Measurements from ENCODE around the gene IL17D. TPM values are rescaled to one million over a fixed set of nuclear protein-coding genes. Genes with fewer than 3 reads are reported as not detected.

Gene IL17D
- total RNA-seq, 2 experiments from 2014 or later = 0.47 TPM; not detected in 1

- CTCF ChIA-PET = interaction anchor here (0.6 kb wide), 1 partner anchor 824 kb away, joined by 4 read pairs; no protein-coding TSS in a partner anchor
- intact Hi-C loops (cut with DNase I, micrococcal nuclease) = loop anchor here (5.0 to 10.0 kb wide), 4 partner anchors 183 to 587 kb away; partner anchors contain the start of genes CRYL1 (in 1 of the 2) and GJB2 (in 1 of the 2)
- H3K27ac Mint-ChIP-seq = no peak overlapping the region
Observed at GRCh38 chr13:20708216-20708615, 4.7 kb downstream of the IL17D start.

GRCh38 chr13:20709369-20709768 lies 5.9 kb downstream of the IL17D start:
- ChIA-PET POLR2A (no interaction called here), CTCF (no interaction called here)
- H3K4me1 ChIP-seq (ENCODE audit: insufficient read depth, low read length) = peaks cover 15% of the 10 kb centered on the region
- no peaks in the 10 kb centered on the region for H3K27me3 ChIP-seq (ENCODE audit: control insufficient read depth in 1 of 2, insufficient read depth in 2 of 2, low read length in 2 of 2)
- H3K27ac Mint-ChIP-seq = no peak overlapping the region
- TF ChIP-seq CTCF (IDR thresholded peaks at IDR 0.05) = no peak
- peaks cover 4% of the 10 kb centered on the region for H3K27me3 Mint-ChIP-seq
- H3K36me3 Mint-ChIP-seq (ENCODE audit: low read depth) = no peaks in the 10 kb centered on the region
- peaks cover 11% of the 10 kb centered on the region for H3K4me1 Mint-ChIP-seq (ENCODE audit: low read depth)
- no peak overlapping the region for H3K4me3 ChIP-seq (ENCODE audit: low read length)
- ATAC-seq (ENCODE audit: poor library complexity) (no peak), DNase-seq (no peak)
- no peaks in the 10 kb centered on the region for H3K9me3 ChIP-seq (ENCODE audit: control insufficient read depth in 1 of 2, insufficient read depth in 1 of 2, low read length in 2 of 2)
- no peaks in the 10 kb centered on the region for H3K36me3 ChIP-seq (ENCODE audit: insufficient read depth, low read length)
- intact Hi-C loops (cut with DNase I, micrococcal nuclease) = loop anchor here (5.0 to 10.0 kb wide), 4 partner anchors 185 to 585 kb away; partner anchors contain the start of genes CRYL1 (in 1 of the 2) and GJB2 (in 1 of the 2)
- H3K9me3 Mint-ChIP-seq = no peaks in the 10 kb centered on the region
- H3K4me3 Mint-ChIP-seq = no peak overlapping the region
- no peak overlapping the region for H3K27ac ChIP-seq (ENCODE audit: low read depth in 1 of 2, low read length in 2 of 2)

More at GRCh38 chr13:20708216-20708615, 4.7 kb downstream of the IL17D start:
- ATAC-seq (ENCODE audit: poor library complexity) (no peak), DNase-seq (no peak)
- Mint-ChIP-seq H3K9me3 (no peaks in the 10 kb centered on the region), H3K4me3 (no peak overlapping the region), H3K27me3 (no peaks in the 10 kb centered on the region), H3K4me1 (ENCODE audit: low read depth) (peaks cover 8% of the 10 kb centered on the region), H3K36me3 (ENCODE audit: low read depth) (no peaks in the 10 kb centered on the region)
- H3K36me3 ChIP-seq (ENCODE audit: insufficient read depth, low read length) = no peaks in the 10 kb centered on the region
- no peaks in the 10 kb centered on the region for H3K9me3 ChIP-seq (ENCODE audit: control insufficient read depth in 1 of 2, insufficient read depth in 1 of 2, low read length in 2 of 2)
- H3K27me3 ChIP-seq (ENCODE audit: control insufficient read depth in 1 of 2, insufficient read depth in 2 of 2, low read length in 2 of 2) = no peaks in the 10 kb centered on the region
- POLR2A ChIA-PET = no interaction called here
- no peak for TF ChIP-seq CTCF (IDR thresholded peaks at IDR 0.05)
- H3K4me1 ChIP-seq (ENCODE audit: insufficient read depth, low read length) = peaks cover 16% of the 10 kb centered on the region
- no peak overlapping the region for H3K27ac ChIP-seq (ENCODE audit: low read depth in 1 of 2, low read length in 2 of 2)
- no peak overlapping the region for H3K4me3 ChIP-seq (ENCODE audit: low read length)

DNA sequence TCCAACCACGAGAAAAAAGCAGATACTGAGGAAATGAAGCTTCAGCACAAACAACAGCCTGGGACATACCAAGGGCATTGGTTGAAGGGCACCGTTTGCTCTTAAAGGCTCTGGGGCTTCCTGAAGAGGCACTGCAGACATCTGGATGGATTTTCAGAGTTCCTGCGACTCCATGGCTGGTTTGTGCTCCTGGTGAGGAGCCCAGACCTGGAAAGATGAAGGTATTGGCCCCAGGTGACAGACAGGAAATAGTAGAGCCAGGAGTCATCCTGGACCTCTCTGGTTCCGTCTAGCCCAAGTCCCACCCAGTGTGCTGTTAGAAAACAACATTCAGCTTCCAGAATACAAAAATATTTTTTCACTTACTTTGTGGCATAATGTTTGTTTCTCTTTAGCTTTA lies 6.3 kb downstream of the IL17D start:
- H3K4me1 ChIP-seq (ENCODE audit: insufficient read depth, low read length) = peaks cover 11% of the 10 kb centered on the region
- CTCF ChIA-PET = no interaction called here
- H3K36me3 ChIP-seq (ENCODE audit: insufficient read depth, low read length) = no peaks in the 10 kb centered on the region
- Mint-ChIP-seq H3K27me3 (peaks cover 6% of the 10 kb centered on the region), H3K4me1 (ENCODE audit: low read depth) (peaks cover 11% of the 10 kb centered on the region), H3K4me3 (no peak overlapping the region), H3K9me3 (no peaks in the 10 kb centered on the region), H3K27ac (no peak overlapping the region), H3K36me3 (ENCODE audit: low read depth) (no peaks in the 10 kb centered on the region)
- H3K27ac ChIP-seq (ENCODE audit: low read depth in 1 of 2, low read length in 2 of 2) = no peak overlapping the region
- no peaks in the 10 kb centered on the region for H3K27me3 ChIP-seq (ENCODE audit: control insufficient read depth in 1 of 2, insufficient read depth in 2 of 2, low read length in 2 of 2)
- H3K9me3 ChIP-seq (ENCODE audit: control insufficient read depth in 1 of 2, insufficient read depth in 1 of 2, low read length in 2 of 2) = no peaks in the 10 kb centered on the region
- DNase-seq (no peak), ATAC-seq (ENCODE audit: poor library complexity) (no peak)
- intact Hi-C loops (cut with DNase I, micrococcal nuclease) = loop anchor here (5.0 to 10.0 kb wide), 5 partner anchors 185 to 768 kb away; partner anchors contain the start of genes CRYL1 (in 1 of the 2) and GJB2 (in 1 of the 2)
- no peak overlapping the region for H3K4me3 ChIP-seq (ENCODE audit: low read length)
- TF ChIP-seq CTCF (IDR thresholded peaks at IDR 0.05) = no peak
- POLR2A ChIA-PET = no interaction called here

Data from CD4-positive, alpha-beta T cell (primary cell).